HG03135 (cell line): ENCODE measurements around the gene IMPACT.
A peak's percentile ranks its signal among the peaks of the same experiment; 100 is the strongest.

ENCODE experiments used
- ATAC-seq: cut with Tn5 transposase; IDR thresholded peaks from one replicate; pipeline ENCODE4 v1.9.1; 2021; ENCODE audit warnings: mild to moderate bottlenecking, moderate library complexity; ENCODE audit not compliant: unreplicated experiment

Gene IMPACT

GRCh38 chr18:24475926-24476589 lies 49.6 kb downstream of the IMPACT start:
- ATAC-seq, result no peak

DNA sequence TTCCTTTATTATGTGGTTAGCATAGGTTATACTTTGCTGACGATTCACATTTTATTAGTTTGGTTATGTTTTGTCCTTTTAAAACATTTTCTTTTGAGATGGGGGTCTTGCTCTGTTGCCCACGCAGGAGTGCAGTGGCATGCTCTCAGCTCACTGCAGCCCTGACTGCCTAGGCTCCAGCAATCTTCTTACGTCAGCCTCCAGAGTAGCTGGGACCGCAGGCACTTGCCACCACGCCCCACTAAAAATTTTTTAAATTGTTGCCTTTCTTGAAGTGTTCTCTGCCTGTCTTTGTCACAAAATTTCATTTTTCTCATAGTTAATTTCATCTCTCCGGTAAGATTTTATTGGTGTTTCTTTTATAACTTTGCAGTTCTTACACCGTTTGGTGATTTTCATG lies 52.9 kb downstream of the IMPACT start:
- ATAC-seq, result no peak

GRCh38 chr18:24482821-24483220 lies 56.4 kb downstream of the IMPACT start:
- no peak for ATAC-seq

DNA sequence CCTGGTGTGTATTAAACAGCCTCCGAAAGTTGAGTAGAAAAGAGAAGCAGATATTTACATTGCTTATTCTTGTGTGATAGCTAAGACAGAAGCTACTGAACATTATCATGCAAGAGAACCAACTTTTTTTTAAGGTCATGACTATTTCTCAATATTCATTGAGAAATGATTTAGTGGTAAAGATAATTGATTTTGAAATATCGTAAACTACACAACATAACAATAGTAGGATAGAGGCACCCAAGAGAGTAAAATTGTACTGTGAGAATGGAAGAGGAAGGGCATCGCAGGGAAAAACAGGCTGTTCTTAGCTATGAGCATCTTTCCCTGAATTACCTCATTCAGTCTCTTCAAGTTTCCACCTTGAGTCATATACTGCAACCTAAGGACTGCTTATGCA lies 59.2 kb downstream of the IMPACT start:
- no peak for ATAC-seq

- ATAC-seq, result no peak
Measured at GRCh38 chr18:24486684-24487083, 60.2 kb downstream of the IMPACT start.

DNA sequence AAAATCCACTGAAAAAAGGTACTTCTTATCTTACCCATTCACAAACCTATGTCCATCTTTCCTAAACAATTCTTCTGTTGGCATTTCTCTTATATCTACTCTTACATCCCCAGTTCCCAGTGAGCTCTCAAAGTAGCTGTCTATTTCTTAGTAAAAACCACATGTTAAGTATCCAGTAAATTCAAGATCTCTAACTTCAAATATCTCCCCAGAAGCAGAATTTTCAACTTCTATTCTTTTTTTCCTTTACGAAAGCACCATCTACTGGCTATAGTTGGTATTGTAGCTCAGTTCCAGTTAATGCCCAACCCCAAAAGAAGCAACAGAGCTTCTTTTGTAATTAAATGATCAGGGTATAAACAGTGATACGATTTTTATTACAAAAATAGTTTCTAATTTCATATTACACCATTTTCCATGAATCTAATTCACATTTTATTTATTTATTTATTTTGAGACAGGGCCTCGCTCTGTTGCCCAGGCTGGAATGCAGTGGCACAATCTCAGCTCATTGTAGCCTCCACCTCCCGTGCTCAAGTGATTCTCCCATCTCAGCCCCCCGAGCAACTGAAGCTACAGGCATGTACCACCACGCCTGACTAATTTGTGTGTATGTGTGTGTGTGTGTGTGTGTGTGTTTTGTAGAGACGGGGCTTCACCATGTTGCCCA lies 62.5 kb downstream of the IMPACT start:
- ATAC-seq, result no peak

DNA sequence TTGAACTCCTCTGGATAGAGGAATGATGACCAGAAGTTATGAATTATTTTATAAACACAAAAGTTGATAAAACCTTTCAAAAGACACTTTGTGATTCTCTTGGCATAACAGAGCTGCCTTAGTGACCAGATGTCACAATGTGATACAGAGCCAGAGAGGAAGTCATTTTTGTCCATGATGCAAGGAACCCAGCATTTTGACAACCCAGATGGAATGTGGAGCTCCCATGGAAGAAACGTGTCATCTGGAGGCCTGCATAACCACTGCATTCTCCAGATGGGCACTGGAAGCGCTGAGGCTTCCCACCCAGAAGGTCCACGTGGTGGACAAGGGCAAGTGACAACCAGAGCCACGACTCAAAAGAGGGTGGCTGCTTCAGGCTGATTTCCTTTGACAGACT lies 64.1 kb downstream of the IMPACT start:
- ATAC-seq, result no peak

DNA sequence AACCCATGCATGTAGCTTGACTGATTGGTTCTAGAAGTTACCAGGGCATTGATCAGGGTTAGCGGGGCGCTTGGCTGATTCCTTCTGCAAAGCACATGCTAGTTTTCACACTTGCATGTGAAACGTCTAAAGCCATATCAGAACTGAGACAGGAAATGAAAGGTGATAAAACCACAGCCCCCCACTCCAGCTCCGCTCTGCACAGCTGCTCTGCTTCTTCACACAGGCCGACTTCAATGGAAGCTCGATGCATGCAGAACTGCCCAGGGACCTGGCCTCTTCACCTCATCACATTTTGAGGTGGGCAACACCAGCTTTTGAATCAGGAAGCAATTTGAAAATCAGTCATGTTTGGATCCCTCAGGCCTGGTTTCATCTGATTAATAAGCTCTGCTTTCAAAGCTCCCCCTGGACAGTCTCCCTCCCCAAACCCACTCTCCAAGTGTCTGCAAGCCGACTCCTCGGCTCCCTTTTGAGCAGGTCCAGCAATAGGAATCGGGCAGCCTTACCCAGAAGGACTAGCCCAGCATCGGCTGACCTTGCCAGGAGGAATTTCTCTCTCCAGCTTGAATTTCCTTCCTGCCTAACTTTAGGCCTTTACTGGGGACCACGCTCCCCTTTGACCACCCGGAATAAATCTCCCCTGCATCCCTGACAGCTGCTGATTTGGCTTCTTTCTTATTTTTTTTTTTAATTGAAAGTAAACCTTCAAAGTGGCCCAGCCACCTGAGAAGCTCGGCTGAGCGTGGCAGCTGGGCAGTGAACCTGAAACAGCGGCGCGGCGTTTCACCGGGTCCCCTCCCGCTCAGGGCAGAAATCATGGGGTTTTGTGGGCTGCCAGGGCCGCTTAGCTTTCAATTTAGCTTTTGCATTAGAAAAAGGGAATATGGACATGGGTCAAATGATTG lies 65.7 kb downstream of the IMPACT start:
- ATAC-seq, result peak; percentile 79

- ATAC-seq, result no peak
Measured at GRCh38 chr18:24494586-24494985, 68.1 kb downstream of the IMPACT start.

DNA sequence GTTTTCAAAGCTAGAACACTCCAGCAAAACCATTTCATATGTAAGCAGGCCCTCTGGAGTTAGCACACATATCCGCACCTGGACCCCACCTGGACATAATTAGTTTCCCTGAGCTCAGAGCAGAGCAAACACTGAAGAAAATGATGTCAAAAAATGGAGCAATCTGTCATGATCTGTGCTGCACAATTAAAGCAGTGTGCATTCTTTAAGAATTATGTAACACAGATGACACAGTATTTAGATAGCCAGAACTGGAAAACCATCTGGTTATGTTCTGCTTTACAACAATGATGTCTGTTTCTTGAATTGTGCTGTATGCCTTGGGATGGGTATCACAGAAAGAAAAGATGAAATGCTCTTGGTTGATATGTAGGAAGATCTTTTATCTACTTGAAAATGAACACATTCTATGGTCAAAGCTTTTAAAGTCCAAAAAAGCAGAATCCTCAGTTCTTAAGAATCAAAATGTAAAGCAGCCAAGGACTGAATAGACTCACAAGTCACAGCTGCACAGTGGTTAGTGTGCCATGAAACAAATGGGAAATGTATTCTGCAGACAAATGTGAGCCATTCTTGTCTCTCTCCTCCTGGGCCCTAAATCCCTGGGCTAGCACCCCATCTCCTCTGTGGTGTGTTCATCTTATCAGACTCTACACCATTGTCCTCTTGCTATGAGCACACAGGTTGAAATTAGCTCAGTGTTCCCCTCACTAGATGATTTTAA lies 70.7 kb downstream of the IMPACT start:
- ATAC-seq, result no peak

DNA sequence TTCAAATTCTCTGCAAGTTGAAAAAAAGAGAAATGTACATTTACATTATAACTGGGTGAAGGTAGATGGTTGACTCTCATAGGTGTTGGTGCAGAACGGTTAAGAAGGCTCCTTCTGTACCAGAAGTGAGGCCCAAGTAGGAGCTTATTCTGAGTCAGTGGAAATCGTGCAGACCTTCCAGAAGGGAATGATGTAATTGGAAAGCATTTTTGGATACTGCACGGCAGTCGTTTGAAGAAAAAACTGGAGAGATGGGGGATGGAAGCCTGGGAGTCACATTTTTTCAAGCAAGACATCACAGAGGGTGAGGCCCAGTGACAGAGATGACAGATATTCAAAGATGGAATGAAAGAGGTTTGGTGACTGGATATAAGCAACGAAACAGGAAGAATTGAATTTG lies 73.3 kb downstream of the IMPACT start:
- no peak for ATAC-seq

DNA sequence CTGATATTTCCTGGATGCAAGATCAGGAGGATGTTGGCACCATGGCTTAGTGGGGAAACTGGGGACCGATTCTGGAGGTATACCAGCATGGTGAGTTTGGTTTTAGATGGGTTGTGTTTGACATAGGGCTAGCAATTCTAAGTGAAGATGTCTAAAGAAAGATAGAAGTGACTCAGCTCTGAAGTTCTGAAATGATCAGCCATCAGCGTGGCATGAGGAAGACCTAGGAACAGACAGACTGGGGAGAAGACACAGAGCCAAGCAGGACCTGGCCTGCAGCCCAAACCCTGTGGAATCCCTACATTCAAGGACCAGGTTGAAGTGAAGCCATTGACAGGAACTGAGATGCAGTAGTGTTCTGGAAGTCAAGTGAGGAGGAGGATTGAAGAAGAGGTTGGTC lies 73.7 kb downstream of the IMPACT start:
- ATAC-seq, result no peak

DNA sequence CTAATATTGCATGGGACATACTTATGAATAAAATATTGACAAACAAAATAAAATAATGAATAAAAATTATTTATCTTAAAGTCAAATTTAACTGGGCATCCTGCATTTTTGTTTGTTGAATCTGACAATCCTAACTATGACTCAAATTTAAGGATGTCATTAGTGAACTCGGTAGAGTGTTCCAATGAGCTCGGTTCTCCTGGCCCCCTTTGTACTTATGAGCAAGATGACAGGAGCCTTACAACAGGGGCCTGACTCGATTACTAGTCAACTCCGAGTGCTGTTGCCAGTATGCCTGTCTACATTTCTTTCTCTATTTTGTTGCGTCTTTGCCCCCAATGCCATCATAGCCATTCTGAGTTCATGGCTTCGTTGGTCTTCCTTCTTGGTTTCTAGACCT lies 74.3 kb downstream of the IMPACT start:
- no peak for ATAC-seq

- ATAC-seq, result no peak
Measured at GRCh38 chr18:24502667-24503523, 76.4 kb downstream of the IMPACT start.
